Small intestine (tissue), 7 donors: ENCODE results near the gene ERRFI1. TPM values are rescaled to one million over a fixed set of nuclear protein-coding genes. Genes with fewer than 3 reads are reported as not detected.
"Not testable (repeated sequence)": the region's sequence is repeated elsewhere in the genome, so short reads cannot be mapped to it uniquely, and the experiment has no call there.

Experiments used
- DNase-seq, 2 donors: peaks; one replicate each; pipeline versions ENCODE4 v3.0.0 to v3.0.0-alpha.2; 2013
- FAIRE-seq: peaks from 2 replicates; lab custom pipeline; 2012; peaks lifted over from hg19 to GRCh38; lab: Jason Lieb, UNC
- H3K27ac ChIP-seq, 3 donors: one replicate each; pipeline ENCODE4 v1.5.1; 2013; ENCODE audit warnings: low read length in 2 of 3, mild to moderate bottlenecking in 2 of 3, control low read depth in 1 of 3, inconsistent platforms in 1 of 3, low read depth in 1 of 3, moderate library complexity in 1 of 3
- H3K27me3 ChIP-seq, 3 donors: one replicate each; pipeline ENCODE4 v1.6.1; 2013; ENCODE audit warnings: low read length in 3 of 3, inconsistent platforms in 1 of 3; ENCODE audit not compliant: control insufficient read depth in 3 of 3, insufficient read depth in 3 of 3
- H3K36me3 ChIP-seq, 3 donors: one replicate each; pipeline ENCODE4 v1.6.1; 2013; ENCODE audit warnings: low read length in 3 of 3, inconsistent platforms in 1 of 3, low read depth in 1 of 3, mild to moderate bottlenecking in 1 of 3, moderate library complexity in 1 of 3; ENCODE audit not compliant: control insufficient read depth in 3 of 3, insufficient read depth in 2 of 3
- H3K4me1 ChIP-seq, 3 donors: one replicate each; pipeline ENCODE4 v1.6.1; 2013; ENCODE audit warnings: low read length in 2 of 3, inconsistent platforms in 1 of 3, low read depth in 1 of 3, mild to moderate bottlenecking in 1 of 3, moderate library complexity in 1 of 3; ENCODE audit not compliant: control insufficient read depth in 3 of 3, insufficient read depth in 2 of 3
- H3K4me3 ChIP-seq, 3 donors: one replicate each; pipeline ENCODE4 v1.5.1; 2013; ENCODE audit warnings: low read length in 3 of 3, control low read depth in 1 of 3, inconsistent platforms in 1 of 3, low read depth in 1 of 3, mild to moderate bottlenecking in 1 of 3, moderate library complexity in 1 of 3
- H3K9me3 ChIP-seq, 2 donors: one replicate each; pipeline ENCODE4 v1.6.1; 2013; ENCODE audit warnings: low read depth in 1 of 2, low read length in 1 of 2; ENCODE audit not compliant: control insufficient read depth in 2 of 2, insufficient read depth in 1 of 2
- WGBS, 3 donors: extraction: QIAGEN DNeasy Blood & Tissue Kit; methylation state at CpG; one replicate each; pipeline ENCODE4 v1.1.7; 2013; 5-methylcytosine and 5-hydroxymethylcytosine counted together
- polyA plus RNA-seq, 4 donors: library from polyadenylated mRNA; stranded (reverse) in 3 of 4; unstranded in 1 of 4; fragments of 200-250 nt in 3 of 4; fragments of 120-200 nt in 1 of 4; gene quantifications; one replicate each; pipeline versions ENCODE4 v1.2.1 to v1.2.3, GENCODE V29; 2013
- donor health status: healthy with polysubstance abuse.
- donor health status: control.
- donor health status: control.
- donor health status: Bipolar disorder and iron deficiency.
- donor health status: healthy.

ERRFI1 gene
- polyA plus RNA-seq, 4 donors = 22.8 to 39.1 (median 34.1) TPM

GRCh38 chr1:8051650-8052049 lies 25.5 kb upstream of the ERRFI1 start:
- FAIRE-seq = no peak
- Histone ChIP-seq H3K27ac (no peak overlapping the region), H3K36me3 (no peaks in the 10 kb centered on the region), H3K4me3 (no peak overlapping the region), H3K4me1 (no peaks in the 10 kb centered on the region), H3K9me3 (no peaks in the 10 kb centered on the region), H3K27me3 (no peaks in the 10 kb centered on the region)
- DNase-seq = no peak
- WGBS, 3 donors = 93 to 98% (median 94%) methylated on average over 4 of the region's 4 CpGs

- 88 to 96% (median 88%) methylated on average over 4 of the region's 4 CpGs for WGBS, 3 donors
- H3K36me3 ChIP-seq, H3K27ac ChIP-seq, H3K4me3 ChIP-seq, FAIRE-seq, DNase-seq, H3K9me3 ChIP-seq, H3K27me3 ChIP-seq, H3K4me1 ChIP-seq: not testable (repeated sequence)
These were observed 23.1 kb upstream of the ERRFI1 start for GRCh38 chr1:8049229-8049628.

GRCh38 chr1:8047686-8048445 lies 21.8 kb upstream of the ERRFI1 start:
- Histone ChIP-seq H3K9me3 (no peaks in the 10 kb centered on the region), H3K27me3 (no peaks in the 10 kb centered on the region), H3K4me3 (no peak overlapping the region), H3K36me3 (no peaks in the 10 kb centered on the region), H3K4me1 (no peaks in the 10 kb centered on the region), H3K27ac (peak overlapping the region in 2 of 3 donors; percentile 4 to 72)
- DNase-seq = no peak
- no peak for FAIRE-seq
- 50 to 80% (median 75%) methylated on average over 7 of the region's 7 CpGs for WGBS, 3 donors

- no peaks in the 10 kb centered on the region for H3K4me1 ChIP-seq
- 72 to 78% (median 74%) methylated on average over 3 of the region's 3 CpGs for WGBS, 3 donors
- DNase-seq (no peak), FAIRE-seq (no peak)
- H3K4me3 ChIP-seq = no peak overlapping the region
- H3K9me3 ChIP-seq = no peaks in the 10 kb centered on the region
- no peaks in the 10 kb centered on the region for H3K36me3 ChIP-seq
- no peaks in the 10 kb centered on the region for H3K27me3 ChIP-seq
- no peak overlapping the region for H3K27ac ChIP-seq
These were observed 21.0 kb upstream of the ERRFI1 start for GRCh38 chr1:8047112-8047511.

- Histone ChIP-seq H3K27me3 (no peaks in the 10 kb centered on the region), H3K4me1 (no peaks in the 10 kb centered on the region), H3K36me3 (no peaks in the 10 kb centered on the region), H3K9me3 (peaks cover 0 to 2% of the 10 kb centered on the region in 2 donors), H3K4me3 (no peak overlapping the region), H3K27ac (no peak overlapping the region)
- DNase-seq (no peak), FAIRE-seq (no peak)
- 91 to 93% (median 92%) methylated on average over 12 of the region's 12 CpGs for WGBS, 3 donors
These were observed 20.3 kb upstream of the ERRFI1 start for GRCh38 chr1:8046391-8046790.

GRCh38 chr1:8043621-8044020 lies 17.5 kb upstream of the ERRFI1 start:
- WGBS, 3 donors = 74 to 87% (median 76%) methylated on average over 2 of the region's 2 CpGs
- Histone ChIP-seq H3K9me3 (peaks cover 0 to 2% of the 10 kb centered on the region in 2 donors), H3K4me3 (no peak overlapping the region), H3K27me3 (no peaks in the 10 kb centered on the region), H3K36me3 (no peaks in the 10 kb centered on the region), H3K27ac (no peak overlapping the region), H3K4me1 (no peaks in the 10 kb centered on the region)
- FAIRE-seq (no peak), DNase-seq (no peak)

GRCh38 chr1:8042134-8042533 lies 16.0 kb upstream of the ERRFI1 start:
- 84 to 96% (median 93%) methylated on average over 3 of the region's 3 CpGs for WGBS, 3 donors
- Histone ChIP-seq H3K36me3 (no peaks in the 10 kb centered on the region), H3K4me1 (no peaks in the 10 kb centered on the region), H3K27ac (no peak overlapping the region), H3K27me3 (no peaks in the 10 kb centered on the region), H3K4me3 (no peak overlapping the region), H3K9me3 (peaks cover 0 to 2% of the 10 kb centered on the region in 2 donors)
- FAIRE-seq = no peak
- no peak for DNase-seq

- FAIRE-seq (no peak), DNase-seq (peak in 1 of 2 donors; percentile 85)
- no peak overlapping the region for H3K4me3 ChIP-seq
- peak overlapping the region in 1 of 3 donors; percentile 22 for H3K27ac ChIP-seq
- H3K4me1 ChIP-seq = no peaks in the 10 kb centered on the region
- H3K9me3 ChIP-seq = peaks cover 0 to 2% of the 10 kb centered on the region in 2 donors
- H3K27me3 ChIP-seq = no peaks in the 10 kb centered on the region
- WGBS, 3 donors = 60 to 70% (median 65%) methylated on average over 1 of the region's 1 CpG
- H3K36me3 ChIP-seq = no peaks in the 10 kb centered on the region
These were observed 14.5 kb upstream of the ERRFI1 start for GRCh38 chr1:8040586-8040985.
